GM12878 (cell line): ENCODE data around the gene KIAA0408. TPM values are rescaled to one million over a fixed set of nuclear protein-coding genes. Genes with fewer than 3 reads are reported as not detected.

Experiments used
- ATAC-seq: fragments of 200-7000 bp; cut with Tn5 transposase; 3 replicates; pipeline ENCODE4 v1.9.1; 2020; ENCODE audit warnings: mild to moderate bottlenecking, moderate library complexity
- BruUV-seq: library from RNA; stranded (reverse); fragments of 400-500 nt; replicated peaks from 2 replicates; lab custom pipeline; 2021; lab: Mats Ljungman, UMichigan
- CTCF ChIA-PET: fragments of 300-600 bp; sonication (Branson Sonifier 250); formaldehyde crosslinking; extraction: SDS; loops from one replicate; lab custom pipeline; 2021; ENCODE audit warnings: inconsistent platforms; lab: Yijun Ruan, JAX
- POLR2A ChIA-PET: fragments of 350-600 bp; formaldehyde crosslinking; extraction: SDS; loops from one replicate; lab custom pipeline; 2021; ENCODE audit warnings: inconsistent platforms; lab: Charles Lee
- RAD21 ChIA-PET: fragments of 300-600 bp; sonication (Branson Sonifier 250); formaldehyde crosslinking; loops from one replicate; lab custom pipeline; 2023; ENCODE audit warnings: antibody characterized with exemption; ENCODE audit not compliant: unreplicated experiment; lab: Charles Lee
- SMC1A ChIA-PET: fragments of 300-600 bp; sonication (Branson Sonifier 250); formaldehyde crosslinking; loops from one replicate; lab custom pipeline; 2023; ENCODE audit not compliant: unreplicated experiment, uncharacterized antibody; lab: Charles Lee
- DNase-seq: peaks from one replicate; pipeline ENCODE4 v3.0.0-alpha.2; 2011; ENCODE audit warnings: low read depth, low spot score
- FAIRE-seq: peaks from 3 replicates; lab custom pipeline; 2011; peaks lifted over from hg19 to GRCh38; lab: Jason Lieb, UNC
- H2AFZ ChIP-seq: 2 replicates; pipeline ENCODE4 v1.6.0; 2011; ENCODE audit warnings: low read depth, low read length, control low read depth; ENCODE audit not compliant: control insufficient read depth
- H3K27ac ChIP-seq: 2 replicates; pipeline ENCODE4 v1.5.1; 2011; ENCODE audit warnings: control low read depth; ENCODE audit not compliant: control insufficient read depth, insufficient read depth
- H3K27me3 ChIP-seq, 2 experiments: replicated peaks in 1 of 2; 2 replicates each; pipeline versions ENCODE4 v1.6.0 to v1.6.1; 2011; ENCODE audit warnings: low read length in 1 of 2; ENCODE audit not compliant: control insufficient read depth in 2 of 2, insufficient read depth in 2 of 2
- H3K36me3 ChIP-seq, 2 experiments: 2 replicates each; pipeline ENCODE4 v1.5.1; 2011; ENCODE audit warnings: low read length in 1 of 2; ENCODE audit not compliant: control insufficient read depth in 2 of 2, insufficient read depth in 2 of 2
- H3K4me1 ChIP-seq: 2 replicates; pipeline ENCODE4 v1.6.1; 2011; ENCODE audit warnings: mild to moderate bottlenecking, low read length, moderate library complexity, mixed read lengths; ENCODE audit not compliant: control insufficient read depth, insufficient read depth
- H3K4me2 ChIP-seq: 2 replicates; pipeline ENCODE4 v1.6.0; 2011; ENCODE audit warnings: control low read depth; ENCODE audit not compliant: control insufficient read depth, insufficient read depth
- H3K4me3 ChIP-seq: fragments of 200-600 bp; sonication (generic); 2 replicates; pipeline ENCODE4 v1.5.1; 2016
- H3K79me2 ChIP-seq: 2 replicates; pipeline ENCODE4 v1.6.0; 2011; ENCODE audit warnings: low read length; ENCODE audit not compliant: control insufficient read depth, insufficient read depth
- H3K9ac ChIP-seq: 2 replicates; pipeline ENCODE4 v1.8.0; 2011; ENCODE audit warnings: low read length, control low read depth, mixed read lengths; ENCODE audit not compliant: control insufficient read depth, insufficient read depth
- H3K9me3 ChIP-seq: replicated peaks from 3 replicates; pipeline ENCODE4 v1.5.1; 2011; ENCODE audit warnings: mild to moderate bottlenecking, low read length; ENCODE audit not compliant: control insufficient read depth, insufficient read depth
- H4K20me1 ChIP-seq: 2 replicates; pipeline ENCODE4 v1.6.0; 2011; ENCODE audit not compliant: control insufficient read depth, insufficient read depth
- ASH2L ChIP-seq: fragments of 300-600, 200-600 bp; sonication (generic); IDR thresholded peaks from 2 replicates; pipeline ENCODE4 v1.6.1; 2017; ENCODE audit warnings: low read depth, mild to moderate bottlenecking, borderline replicate concordance
- BHLHE40 ChIP-seq, 2 experiments: fragments of 450-650 bp in 1 of 2; IDR thresholded peaks; 2 replicates each; pipeline ENCODE4 v1.6.1; 2011 to 2017; ENCODE audit warnings: low read depth in 2 of 2, borderline replicate concordance in 1 of 2, improper control_type of control experiment in 1 of 2, low read length in 1 of 2, mild to moderate bottlenecking in 1 of 2
- CBX3 ChIP-seq: fragments of 200-600 bp; sonication (generic); IDR thresholded peaks from 2 replicates; pipeline ENCODE4 v1.6.1; 2016; ENCODE audit warnings: low read depth, borderline replicate concordance
- CEBPB ChIP-seq, 2 experiments: fragments of 150-350 bp in 1 of 2; IDR thresholded peaks; 2 replicates each; pipeline ENCODE4 v1.6.1; 2012 to 2014; ENCODE audit warnings: low read depth in 2 of 2, low read length in 2 of 2, borderline replicate concordance in 1 of 2, inconsistent platforms in 1 of 2
- HDAC2 ChIP-seq: fragments of 200-600 bp; sonication (generic); IDR thresholded peaks from 2 replicates; pipeline ENCODE4 v1.6.1; 2017
- IKZF1 ChIP-seq: fragments of 450-650 bp; conservative IDR thresholded peaks from 2 replicates; pipeline ENCODE4 v1.6.1; 2017; ENCODE audit warnings: antibody characterized with exemption, mild to moderate bottlenecking
- SMAD1 ChIP-seq: fragments of 450-650 bp; IDR thresholded peaks from 2 replicates; pipeline ENCODE4 v1.6.1; 2018; ENCODE audit warnings: mild to moderate bottlenecking, low read depth; ENCODE audit not compliant: partially characterized antibody
- SP1 ChIP-seq: IDR thresholded peaks from one replicate; pipeline ENCODE4 v1.6.1; 2011; ENCODE audit warnings: low read depth, low read length
- TCF12 ChIP-seq: IDR thresholded peaks from 2 replicates; pipeline ENCODE4 v1.6.1; 2011; ENCODE audit warnings: low read depth, mild to moderate bottlenecking, low read length
- YY1 ChIP-seq: IDR thresholded peaks from 2 replicates; pipeline ENCODE4 v1.6.1; 2011; ENCODE audit warnings: low read depth, mild to moderate bottlenecking, low read length
- ZBED1 ChIP-seq: IDR thresholded peaks from 2 replicates; pipeline ENCODE4 v1.6.1; 2016; ENCODE audit warnings: borderline replicate concordance
- WGBS: methylation state at CpG from one replicate; pipeline ENCODE4 v1.1.6; 2016; ENCODE audit warnings: low lambda C conversion rate; ENCODE audit not compliant: insufficient replicate concordance, insufficient coverage; ENCODE audit errors: missing lambda C conversion rate; 5-methylcytosine and 5-hydroxymethylcytosine counted together
- in situ Hi-C: fragments of 300-500 bp; cut with MboI; formaldehyde crosslinking; loops from 9 replicates; pipeline ENCODE4 v1.14.3; 2018; ENCODE audit warnings: mixed read lengths
- intact Hi-C: fragments of 100-400 bp; cut with micrococcal nuclease; formaldehyde crosslinking; loops from one replicate; pipeline ENCODE4 v1.14.2; 2022; ENCODE audit not compliant: unreplicated experiment
- polyA plus RNA-seq, 11 experiments: library from polyadenylated mRNA; depleted of rRNA in 4 of 11; unstranded in 6 of 11; stranded (reverse) in 5 of 11; fragments of >200 nt; fragmentation: Nextera tagmentation in 4 of 11; fragmentation: Illumina TruSeq in 1 of 11; extraction: Ambion mirVana in 4 of 11; extraction: Trizol in 1 of 11; gene quantifications; 1 replicate in 1 of 11; 2 replicates in 10 of 11; pipeline versions ENCODE4 v1.2.1 to v1.2.3, GENCODE V29; 2011 to 2016; ENCODE audit warnings: inconsistent platforms in 2 of 11, missing spikeins in 2 of 11, low read depth in 1 of 11
- total RNA-seq, 4 experiments: library from RNA; depleted of rRNA in 3 of 4; stranded (reverse); fragments of >200 nt in 3 of 4; fragmentation: Illumina TruSeq in 1 of 4; extraction: Trizol in 1 of 4; gene quantifications; 2 replicates each; pipeline versions ENCODE4 v1.2.1 to v1.2.3, GENCODE V29; 2013 to 2021

KIAA0408 gene
- total and polyA plus RNA-seq, 10 of the 15 experiments (the other 5 are each of a cell fraction or from before 2014, with no cell fraction given): 0.03 to 0.30 (median 0.06) TPM; not detected in 4

GRCh38 chr6:127468936-127469335 lies 9.7 kb upstream of the KIAA0408 start (continued):
- TF ChIP-seq CBX3 (no peak), IKZF1 (no peak), SMAD1 (no peak), ZBED1 (no peak), BHLHE40 (IDR thresholded peaks at IDR 0.05; ENCODE audit: borderline replicate concordance in 1 of 2, low read depth in 2 of 2, low read length in 1 of 2) (no peak), CEBPB (IDR thresholded peaks at IDR 0.05; ENCODE audit: borderline replicate concordance in 1 of 2, low read depth in 2 of 2, low read length in 2 of 2) (no peak), TCF12 (no peak)

DNA sequence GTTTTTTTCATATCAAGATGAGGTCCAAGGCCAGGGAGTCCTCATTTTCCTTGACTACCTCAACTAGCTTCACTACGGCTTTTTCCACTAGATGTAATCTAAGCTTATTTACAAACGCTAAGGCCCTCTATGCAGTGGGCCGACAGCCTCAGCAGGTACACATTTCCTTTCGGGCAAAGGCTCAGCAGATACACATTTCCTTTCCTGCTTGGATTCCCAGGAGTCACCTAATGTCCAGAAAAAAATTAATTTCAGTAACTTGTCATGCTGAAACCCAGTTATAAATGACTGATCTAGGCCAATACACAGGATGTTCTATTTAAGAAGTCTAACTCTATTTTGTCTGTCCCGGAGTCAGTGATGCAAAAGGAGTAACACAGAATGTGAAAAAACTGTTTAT lies 7.2 kb upstream of the KIAA0408 start:
- ChIA-PET SMC1A (interaction anchor here (0.9 to 2.6 kb wide), 14 partner anchors 10 to 165 kb away, joined by 3 to 34 read pairs (median 4); partner anchors contain the start of gene ECHDC1), POLR2A (interaction anchor here (0.6 to 1.6 kb wide), 3 partner anchors 40 to 138 kb away, joined by 3 to 4 read pairs (median 3); no protein-coding TSS in a partner anchor), CTCF (interaction anchor here (1.0 to 6.0 kb wide), 18 partner anchors 10 to 200 kb away, joined by 3 to 83 read pairs (median 5); partner anchors contain the start of genes MTCL3 and RNF146), RAD21 (interaction anchor here (0.7 to 4.6 kb wide), 6 partner anchors 21 to 162 kb away, joined by 4 to 56 read pairs (median 6); no protein-coding TSS in a partner anchor)
- Histone ChIP-seq H3K9me3 (no peaks in the 10 kb centered on the region), H3K9ac (no peak overlapping the region), H2AFZ (no peak overlapping the region), H3K4me2 (no peak overlapping the region), H3K27me3 (no peaks in the 10 kb centered on the region), H3K79me2 (no peaks in the 10 kb centered on the region), H3K36me3 (no peaks in the 10 kb centered on the region), H3K27ac (no peak overlapping the region), H3K4me1 (no peaks in the 10 kb centered on the region), H4K20me1 (no peaks in the 10 kb centered on the region), H3K4me3 (no peak overlapping the region)
- FAIRE-seq (no peak), DNase-seq (no peak), ATAC-seq (no peak)
- in situ Hi-C loops (no loop called here), intact Hi-C loops (no loop called here)
- WGBS: 67% methylated on average over 5 of the region's 5 CpGs
- BruUV-seq: no TSS peak
- TF ChIP-seq YY1: no peak
- no peak for TF ChIP-seq HDAC2
- no peak for TF ChIP-seq ASH2L
- no peak for TF ChIP-seq SP1
